Naive B cell (primary cell): ENCODE data around the gene GMDS. TPM values are rescaled to one million over a fixed set of nuclear protein-coding genes. Genes with fewer than 3 reads are reported as not detected.

Experiments used
- ATAC-seq, 2 donors: fragments of 150-1000 bp; cut with Tn5 transposase; 2 replicates each; pipeline ENCODE4 v1.10.0; 2021; ENCODE audit warnings: low read depth in 2 of 2, mild to moderate bottlenecking in 2 of 2, moderate library complexity in 2 of 2
- DNase-seq: peaks from one replicate; pipeline ENCODE4 v3.0.0; 2022
- H3K27ac Mint-ChIP-seq, 6 donors: one replicate each; pipeline ENCODE4 v1.8.0; 2020 to 2022; ENCODE audit warnings: mild to moderate bottlenecking in 6 of 6, mixed read lengths in 6 of 6, moderate library complexity in 5 of 6, inconsistent platforms in 2 of 6
- H3K27me3 Mint-ChIP-seq, 3 donors: one replicate each; pipeline ENCODE4 v1.8.0; 2021 to 2022; ENCODE audit warnings: mixed read lengths in 3 of 3, mild to moderate bottlenecking in 1 of 3
- H3K36me3 Mint-ChIP-seq, 2 donors: one replicate each; pipeline ENCODE4 v1.8.0; 2020 to 2022; ENCODE audit warnings: mixed read lengths in 2 of 2, inconsistent platforms in 1 of 2, mild to moderate bottlenecking in 1 of 2
- H3K4me1 Mint-ChIP-seq, 3 donors: one replicate each; pipeline ENCODE4 v1.8.0; 2020 to 2022; ENCODE audit warnings: mixed read lengths in 3 of 3, inconsistent platforms in 1 of 3, mild to moderate bottlenecking in 1 of 3, moderate library complexity in 1 of 3
- H3K4me3 Mint-ChIP-seq, 8 donors: one replicate each; pipeline ENCODE4 v1.8.0; 2020 to 2022; ENCODE audit warnings: mild to moderate bottlenecking in 8 of 8, mixed read lengths in 8 of 8, moderate library complexity in 8 of 8, inconsistent platforms in 2 of 8
- H3K9me3 Mint-ChIP-seq, 7 donors: one replicate each; pipeline ENCODE4 v1.8.0; 2020 to 2022; ENCODE audit warnings: mixed read lengths in 7 of 7, mild to moderate bottlenecking in 5 of 7, inconsistent platforms in 2 of 7, moderate library complexity in 1 of 7
- polyA plus RNA-seq, 6 donors: library from polyadenylated mRNA; unstranded; fragments of 300-500 nt; fragmentation: Illumina TruSeq; gene quantifications; one replicate each; pipeline ENCODE4 v1.2.3, GENCODE V29; 2021; ENCODE audit warnings: low read depth in 6 of 6

GMDS gene
- polyA plus RNA-seq, 6 donors from 2014 or later = 12.7 to 23.3 (median 14.7) TPM

DNA sequence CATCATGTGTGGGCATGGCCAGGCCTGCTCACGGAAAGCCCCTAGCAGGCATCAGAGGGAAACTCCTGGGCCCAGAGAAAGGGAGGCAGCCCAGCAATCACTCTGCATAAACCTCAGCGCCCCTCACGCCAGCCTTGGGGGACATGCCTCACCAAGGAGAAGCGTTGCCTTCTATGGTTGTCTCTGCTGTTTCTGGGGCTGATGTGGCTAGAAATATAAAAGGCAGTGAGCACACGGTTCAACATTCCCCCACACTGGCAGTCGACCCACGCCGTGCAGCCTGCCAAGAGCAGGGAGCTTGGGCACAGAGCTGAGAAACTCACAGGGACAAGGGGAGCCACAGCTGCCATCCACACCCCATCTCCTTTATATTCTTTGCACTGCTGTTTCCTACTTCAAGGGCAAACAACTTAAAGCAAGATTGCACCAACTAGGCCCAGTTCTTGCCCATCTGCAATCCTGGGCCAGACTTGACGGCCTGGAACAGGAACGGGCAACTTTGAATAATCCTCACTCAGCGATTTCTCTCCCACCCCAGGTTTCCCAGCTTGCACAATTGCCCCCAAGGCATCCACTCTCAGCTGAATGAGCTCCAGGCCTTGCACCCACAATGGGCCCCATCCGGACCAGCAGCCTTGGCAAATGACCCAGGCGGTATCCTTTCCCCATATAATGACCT is 671.2 kb downstream of the GMDS start:
- peaks cover 12 to 37% (median 18%) of the 10 kb centered on the region in 7 donors for H3K9me3 Mint-ChIP-seq
- no peak overlapping the region for H3K27ac Mint-ChIP-seq
- DNase-seq (no peak), ATAC-seq (no peak)
- H3K27me3 Mint-ChIP-seq = peaks cover 31 to 45% (median 32%) of the 10 kb centered on the region in 3 donors
- H3K4me1 Mint-ChIP-seq = peaks cover 0 to 2% (median 0%) of the 10 kb centered on the region in 3 donors
- H3K4me3 Mint-ChIP-seq = no peak overlapping the region
- peaks cover 15 to 17% of the 10 kb centered on the region in 2 donors for H3K36me3 Mint-ChIP-seq
